ENCODE results near the gene SKAP2.

SKAP2 gene

GRCh38 chr7:26698194-26698593, 166.2 kb downstream of the SKAP2 start:
- no peak for TF ChIP-seq CTCF (IDR thresholded peaks at IDR 0.05; ENCODE audit: borderline replicate concordance, control extremely low read depth, extremely low read depth, insufficient read depth, missing control alignments)
- in situ Hi-C loops (cut with MboI; ENCODE audit: low sequenced_read_pairs, unreplicated experiment): no loop called here
- no peak for DNase-seq (ENCODE audit: low spot score)

- DNase-seq (ENCODE audit: low spot score): no peak
- no peak for TF ChIP-seq CTCF (IDR thresholded peaks at IDR 0.05; ENCODE audit: borderline replicate concordance, control extremely low read depth, extremely low read depth, insufficient read depth, missing control alignments)
- in situ Hi-C loops (cut with MboI; ENCODE audit: low sequenced_read_pairs, unreplicated experiment): no loop called here
These were observed 167.4 kb downstream of the SKAP2 start for GRCh38 chr7:26696978-26697377.

- in situ Hi-C loops (cut with MboI; ENCODE audit: low sequenced_read_pairs, unreplicated experiment): no loop called here
- no peak for TF ChIP-seq CTCF (IDR thresholded peaks at IDR 0.05; ENCODE audit: borderline replicate concordance, control extremely low read depth, extremely low read depth, insufficient read depth, missing control alignments)
- no peak for DNase-seq (ENCODE audit: low spot score)
These were observed 168.2 kb downstream of the SKAP2 start for GRCh38 chr7:26696161-26696560.

- no peak for TF ChIP-seq CTCF (IDR thresholded peaks at IDR 0.05; ENCODE audit: borderline replicate concordance, control extremely low read depth, extremely low read depth, insufficient read depth, missing control alignments)
- no peak for DNase-seq (ENCODE audit: low spot score)
- in situ Hi-C loops (cut with MboI; ENCODE audit: low sequenced_read_pairs, unreplicated experiment): no loop called here
These were observed 169.7 kb downstream of the SKAP2 start for GRCh38 chr7:26694713-26695112.

- TF ChIP-seq CTCF (IDR thresholded peaks at IDR 0.05; ENCODE audit: borderline replicate concordance, control extremely low read depth, extremely low read depth, insufficient read depth, missing control alignments): no peak
- in situ Hi-C loops (cut with MboI; ENCODE audit: low sequenced_read_pairs, unreplicated experiment): no loop called here
- DNase-seq (ENCODE audit: low spot score): no peak
These were observed 170.2 kb downstream of the SKAP2 start for GRCh38 chr7:26694141-26694540.

- TF ChIP-seq CTCF (IDR thresholded peaks at IDR 0.05; ENCODE audit: borderline replicate concordance, control extremely low read depth, extremely low read depth, insufficient read depth, missing control alignments): no peak
These were observed 172.5 kb downstream of the SKAP2 start for GRCh38 chr7:26691886-26692285.

GRCh38 chr7:26691406-26691805, 173.0 kb downstream of the SKAP2 start:
- no peak for TF ChIP-seq CTCF (IDR thresholded peaks at IDR 0.05; ENCODE audit: borderline replicate concordance, control extremely low read depth, extremely low read depth, insufficient read depth, missing control alignments)
- in situ Hi-C loops (cut with MboI; ENCODE audit: low sequenced_read_pairs, unreplicated experiment): no loop called here
- DNase-seq (ENCODE audit: low spot score): no peak

More at GRCh38 chr7:26691886-26692285, 172.5 kb downstream of the SKAP2 start:
- in situ Hi-C loops (cut with MboI; ENCODE audit: low sequenced_read_pairs, unreplicated experiment): no loop called here
- DNase-seq (ENCODE audit: low spot score): no peak

Measured in GM13976 (cell line).